H1 (cell line): ENCODE data around the gene ZNF729. TPM values are rescaled to one million over a fixed set of nuclear protein-coding genes. Genes with fewer than 3 reads are reported as not detected.

Experiments used
- CTCF ChIA-PET: fragments of 300-600 bp; sonication (Branson Sonifier 250); formaldehyde crosslinking; loops from one replicate; lab custom pipeline; 2021; ENCODE audit not compliant: partially characterized antibody; lab: Charles Lee
- POLR2A ChIA-PET: fragments of 300-600 bp; sonication (Branson Sonifier 250); formaldehyde crosslinking; loops from one replicate; lab custom pipeline; 2021; ENCODE audit warnings: inconsistent platforms; ENCODE audit not compliant: partially characterized antibody; lab: Charles Lee
- DNase-seq, 2 experiments: peaks; one replicate each; pipeline versions ENCODE4 v3.0.0 to v3.0.0-alpha.2; 2010 to 2022; ENCODE audit warnings: low spot score in 2 of 2, low read depth in 1 of 2, mixed read lengths in 1 of 2
- FAIRE-seq: peaks from 2 replicates; lab custom pipeline; 2011; peaks lifted over from hg19 to GRCh38; lab: Jason Lieb, UNC
- H2AFZ ChIP-seq: 2 replicates; pipeline ENCODE4 v1.8.1; 2012; ENCODE audit warnings: low read length, inconsistent platforms
- H2AK5ac ChIP-seq: 2 replicates; pipeline ENCODE4 v1.6.1; 2013; ENCODE audit warnings: low read depth, low read length
- H2BK120ac ChIP-seq: replicated peaks from 2 replicates; pipeline ENCODE3; 2013; ENCODE audit warnings: low read depth, low read length, inconsistent platforms
- H2BK12ac ChIP-seq: 2 replicates; pipeline ENCODE4 v1.6.1; 2013; ENCODE audit warnings: low read depth, low read length
- H2BK15ac ChIP-seq: 2 replicates; pipeline ENCODE4 v1.6.1; 2013; ENCODE audit warnings: low read length
- H2BK20ac ChIP-seq: 2 replicates; pipeline ENCODE4 v1.6.1; 2013; ENCODE audit warnings: low read length
- H2BK5ac ChIP-seq: 2 replicates; pipeline ENCODE4 v1.6.1; 2013; ENCODE audit warnings: low read depth, low read length
- H3K14ac ChIP-seq: 2 replicates; pipeline ENCODE4 v1.6.1; 2013; ENCODE audit warnings: inconsistent platforms; ENCODE audit not compliant: insufficient read length
- H3K18ac ChIP-seq: 2 replicates; pipeline ENCODE4 v1.6.1; 2013; ENCODE audit warnings: low read length; ENCODE audit errors: extremely low read depth
- H3K23ac ChIP-seq: 2 replicates; pipeline ENCODE4 v1.6.1; 2013; ENCODE audit warnings: inconsistent platforms; ENCODE audit not compliant: insufficient read length
- H3K23me2 ChIP-seq: 2 replicates; pipeline ENCODE4 v1.6.1; 2013; ENCODE audit warnings: low read depth, low read length
- H3K27ac ChIP-seq: 2 replicates; pipeline ENCODE4 v1.6.1; 2011; ENCODE audit warnings: low read depth, low read length, inconsistent platforms
- H3K27me3 ChIP-seq, 4 experiments: replicated peaks in 1 of 4; 1 replicate in 1 of 4; 2 replicates in 3 of 4; pipeline versions ENCODE4 v1.6.1 to v1.8.1; 2011 to 2013; ENCODE audit warnings: low read length in 3 of 4, mild to moderate bottlenecking in 3 of 4, inconsistent platforms in 2 of 4, mixed read lengths in 2 of 4, moderate library complexity in 1 of 4; ENCODE audit not compliant: control insufficient read depth in 3 of 4, insufficient read depth in 3 of 4; ENCODE audit errors: extremely low read depth in 1 of 4
- H3K36me3 ChIP-seq, 4 experiments: 2 replicates each; pipeline versions ENCODE4 v1.6.1 to v1.8.1; 2011 to 2013; ENCODE audit warnings: mild to moderate bottlenecking in 4 of 4, low read length in 3 of 4, moderate library complexity in 2 of 4, control low read depth in 1 of 4, inconsistent platforms in 1 of 4; ENCODE audit not compliant: insufficient read depth in 4 of 4, control insufficient read depth in 2 of 4
- H3K4ac ChIP-seq: replicated peaks from 2 replicates; pipeline ENCODE3; 2013; ENCODE audit warnings: low read length, low read depth, mixed read lengths, inconsistent platforms; ENCODE audit not compliant: insufficient read length
- H3K4me1 ChIP-seq, 4 experiments: replicated peaks in 1 of 4; 1 replicate in 1 of 4; 2 replicates in 3 of 4; pipeline versions ENCODE4 v1.6.1 to v1.8.1; 2011 to 2013; ENCODE audit warnings: low read length in 3 of 4, inconsistent platforms in 2 of 4, mixed read lengths in 1 of 4; ENCODE audit not compliant: insufficient read depth in 4 of 4, control insufficient read depth in 3 of 4
- H3K4me2 ChIP-seq, 2 experiments: 2 replicates each; pipeline versions ENCODE4 v1.6.1 to v1.8.1; 2011 to 2013; ENCODE audit warnings: low read depth in 2 of 2, low read length in 2 of 2, control low read depth in 1 of 2, inconsistent platforms in 1 of 2, mild to moderate bottlenecking in 1 of 2; ENCODE audit not compliant: insufficient read depth in 1 of 2
- H3K4me3 ChIP-seq, 4 experiments: fragments of 200-600, 300-600 bp in 1 of 4; sonication (generic), shearing (Covaris generic), sonication (Bioruptor Twin) in 1 of 4; 2 replicates each; pipeline versions ENCODE4 v1.5.1 to v1.8.1; 2011 to 2016; ENCODE audit warnings: low read length in 4 of 4, low read depth in 3 of 4, control low read depth in 2 of 4, inconsistent platforms in 2 of 4, mild to moderate bottlenecking in 2 of 4, mixed read lengths in 1 of 4, moderate library complexity in 1 of 4; ENCODE audit not compliant: insufficient read depth in 2 of 4; ENCODE audit errors: extremely low read depth in 1 of 4
- H3K56ac ChIP-seq: replicated peaks from 2 replicates; pipeline ENCODE3; 2013; ENCODE audit warnings: low read depth, mild to moderate bottlenecking, mixed read lengths, low read length, inconsistent platforms; ENCODE audit not compliant: insufficient read length
- H3K79me1 ChIP-seq: 2 replicates; pipeline ENCODE4 v1.6.1; 2013; ENCODE audit warnings: low read depth, low read length, control low read depth
- H3K79me2 ChIP-seq, 2 experiments: 2 replicates each; pipeline versions ENCODE4 v1.6.1 to v1.8.1; 2012 to 2013; ENCODE audit warnings: low read length in 2 of 2, mild to moderate bottlenecking in 2 of 2, inconsistent platforms in 1 of 2; ENCODE audit not compliant: insufficient read depth in 2 of 2, control insufficient read depth in 1 of 2
- H3K9ac ChIP-seq, 4 experiments: replicated peaks in 1 of 4; 1 replicate in 1 of 4; 2 replicates in 3 of 4; pipeline versions ENCODE4 v1.6.1 to v1.8.1; 2011 to 2013; ENCODE audit warnings: low read depth in 3 of 4, low read length in 3 of 4, control low read depth in 2 of 4, mild to moderate bottlenecking in 2 of 4, moderate library complexity in 2 of 4, inconsistent platforms in 1 of 4; ENCODE audit errors: extremely low read depth in 1 of 4
- H3K9me3 ChIP-seq, 2 experiments: 2 replicates each; pipeline versions ENCODE4 v1.6.1 to v1.8.1; 2012 to 2013; ENCODE audit warnings: mild to moderate bottlenecking in 2 of 2, moderate library complexity in 2 of 2, control low read depth in 1 of 2, inconsistent platforms in 1 of 2, low read depth in 1 of 2, low read length in 1 of 2, mixed read lengths in 1 of 2; ENCODE audit not compliant: insufficient read depth in 2 of 2
- H4K20me1 ChIP-seq, 2 experiments: replicated peaks in 1 of 2; 2 replicates each; pipeline versions ENCODE3 to v1.8.1; 2011 to 2013; ENCODE audit warnings: inconsistent platforms in 2 of 2, low read length in 2 of 2, mild to moderate bottlenecking in 1 of 2; ENCODE audit not compliant: insufficient read depth in 2 of 2, control insufficient read depth in 1 of 2
- H4K5ac ChIP-seq: 2 replicates; pipeline ENCODE4 v1.6.1; 2013; ENCODE audit warnings: low read length, low read depth, mixed read lengths, inconsistent platforms; ENCODE audit not compliant: insufficient read length
- H4K8ac ChIP-seq: 2 replicates; pipeline ENCODE4 v1.8.0; 2013; ENCODE audit warnings: mild to moderate bottlenecking, moderate library complexity, low read length, inconsistent platforms; ENCODE audit not compliant: insufficient read depth; ENCODE audit errors: extremely low read depth
- H4K91ac ChIP-seq: replicated peaks from 2 replicates; pipeline ENCODE3; 2013; ENCODE audit warnings: low read length, mixed read lengths, inconsistent platforms; ENCODE audit not compliant: insufficient read length
- BCL11A ChIP-seq, 2 experiments: IDR thresholded peaks; one replicate each; pipeline ENCODE4 v1.6.1; 2011; ENCODE audit warnings: low read depth in 2 of 2, low read length in 2 of 2, mild to moderate bottlenecking in 2 of 2
- CBX8 ChIP-seq: fragments of 300-800, 300-1000 bp; sonication (generic); IDR thresholded peaks from 2 replicates; pipeline ENCODE4 v1.7.1; 2016; ENCODE audit warnings: low read depth, low read length, borderline replicate concordance
- CHD2 ChIP-seq: IDR thresholded peaks from 2 replicates; pipeline ENCODE4 v1.6.1; 2012; ENCODE audit warnings: low read length, improper control_type of control experiment
- EP300 ChIP-seq, 2 experiments: IDR thresholded peaks; 1 replicate in 1 of 2; 2 replicates in 1 of 2; pipeline ENCODE4 v1.6.1; 2011 to 2012; ENCODE audit warnings: low read depth in 2 of 2, low read length in 2 of 2, mild to moderate bottlenecking in 2 of 2, borderline replicate concordance in 1 of 2, inconsistent platforms in 1 of 2, moderate library complexity in 1 of 2
- FOSL1 ChIP-seq: IDR thresholded peaks from 2 replicates; pipeline ENCODE4 v1.6.1; 2011; ENCODE audit warnings: mild to moderate bottlenecking, low read depth, low read length, moderate library complexity; ENCODE audit not compliant: insufficient read depth
- HDAC2 ChIP-seq, 2 experiments: fragments of 300-600 bp in 1 of 2; sonication (generic) in 1 of 2; IDR thresholded peaks; 2 replicates each; pipeline ENCODE4 v1.6.1; 2011 to 2012; ENCODE audit warnings: low read depth in 2 of 2, low read length in 2 of 2, mild to moderate bottlenecking in 2 of 2, moderate library complexity in 2 of 2, borderline replicate concordance in 1 of 2, inconsistent platforms in 1 of 2
- JUND ChIP-seq: IDR thresholded peaks from 2 replicates; pipeline ENCODE4 v1.6.1; 2011; ENCODE audit warnings: mild to moderate bottlenecking, improper control_type of control experiment, low read length
- KDM5A ChIP-seq: fragments of 200-600 bp; IDR thresholded peaks from 2 replicates; pipeline ENCODE4 v1.7.1; 2012; ENCODE audit warnings: mild to moderate bottlenecking, low read length, inconsistent platforms, mixed read lengths
- RAD21 ChIP-seq, 2 experiments: IDR thresholded peaks in 1 of 2; conservative IDR thresholded peaks in 1 of 2; 2 replicates each; pipeline ENCODE4 v1.6.1; 2011; ENCODE audit warnings: low read depth in 2 of 2, low read length in 2 of 2, improper control_type of control experiment in 1 of 2, inconsistent platforms in 1 of 2, mild to moderate bottlenecking in 1 of 2, moderate library complexity in 1 of 2
- RFX5 ChIP-seq: IDR thresholded peaks from 2 replicates; pipeline ENCODE4 v1.6.1; 2011; ENCODE audit warnings: low read depth, low read length, improper control_type of control experiment, borderline replicate concordance
- TBP ChIP-seq: IDR thresholded peaks from 2 replicates; pipeline ENCODE4 v1.6.1; 2011; ENCODE audit warnings: low read depth, low read length, improper control_type of control experiment
- USF2 ChIP-seq: IDR thresholded peaks from 2 replicates; pipeline ENCODE4 v1.6.1; 2011; ENCODE audit warnings: low read length, improper control_type of control experiment
- ZNF274 ChIP-seq: IDR thresholded peaks from 2 replicates; pipeline ENCODE4 v1.7.0; 2012; ENCODE audit warnings: low read length, borderline replicate concordance; ENCODE audit errors: extremely low read depth
- WGBS, 2 experiments: shearing (Covaris generic) in 1 of 2; methylation state at CpG; one replicate each; pipeline versions ENCODE4 v1.1.6 to v1.1.7; 2013 to 2015; ENCODE audit warnings: low lambda C conversion rate in 2 of 2, mixed read lengths in 2 of 2, inconsistent platforms in 1 of 2, low coverage in 1 of 2, missing lambda C conversion rate in 1 of 2; ENCODE audit not compliant: insufficient replicate concordance in 2 of 2, insufficient coverage in 1 of 2, insufficient read length in 1 of 2; ENCODE audit errors: extremely low coverage in 1 of 2, missing lambda C conversion rate in 1 of 2; 5-methylcytosine and 5-hydroxymethylcytosine counted together
- polyA plus RNA-seq, 7 experiments: library from polyadenylated mRNA; depleted of rRNA in 3 of 7; stranded (reverse) in 5 of 7; unstranded in 2 of 7; fragments of >200 nt in 5 of 7; fragments of 200-250 nt in 2 of 7; gene quantifications; 1 replicate in 5 of 7; 2 replicates in 1 of 7; 4 replicates in 1 of 7; pipeline versions ENCODE4 v1.2.1 to v1.2.3, GENCODE V29; 2011 to 2013; ENCODE audit warnings: missing spikeins in 2 of 7, mixed read lengths in 2 of 7
- total RNA-seq: library from RNA; stranded (reverse); fragmentation: NEBNext Ultra II Directional; extraction: Animal tissue kit (Norgen Biotek cat#: 25700); gene quantifications from 2 replicates; pipeline ENCODE4 v1.2.1, GENCODE V29; 2021

ZNF729 gene
- total and polyA plus RNA-seq, 2 of the 8 experiments (the other 6 are each of a cell fraction or from before 2014, with no cell fraction given), result not detected

DNA sequence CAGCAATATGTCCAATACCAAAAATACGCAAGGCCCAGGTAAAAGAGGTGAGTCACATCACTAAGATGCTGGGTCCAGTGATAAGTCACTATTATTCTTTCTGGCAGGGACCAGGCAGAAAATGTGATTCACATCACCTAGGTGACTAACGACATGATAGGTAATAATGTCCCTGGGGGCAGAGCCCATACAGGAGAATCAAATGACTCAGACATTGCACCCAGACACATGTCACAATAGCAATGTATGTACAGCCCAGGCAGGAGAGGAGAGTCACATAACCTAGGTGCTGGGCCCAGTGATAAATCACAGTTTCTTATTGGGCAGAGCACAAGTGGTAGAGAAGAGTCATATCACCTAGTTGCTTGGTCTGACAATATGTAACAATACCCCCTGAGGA, 28.9 kb upstream of the ZNF729 start:
- Histone ChIP-seq H3K79me1 (no peaks in the 10 kb centered on the region), H3K27me3 (no peaks in the 10 kb centered on the region), H2BK120ac (no peak overlapping the region), H2BK5ac (no peak overlapping the region), H4K8ac (no peak overlapping the region), H2AFZ (no peak overlapping the region), H3K23me2 (no peaks in the 10 kb centered on the region), H3K4ac (no peak overlapping the region), H3K79me2 (no peaks in the 10 kb centered on the region), H3K14ac (no peak overlapping the region), H2BK20ac (no peak overlapping the region), H4K20me1 (no peaks in the 10 kb centered on the region), H3K9me3 (peaks cover 61 to 88% of the 10 kb centered on the region in 2 experiments), H2AK5ac (no peak overlapping the region), H4K91ac (no peak overlapping the region), H3K4me1 (no peaks in the 10 kb centered on the region), H2BK12ac (no peak overlapping the region), H4K5ac (no peak overlapping the region), H3K36me3 (no peaks in the 10 kb centered on the region), H2BK15ac (no peak overlapping the region), H3K9ac (no peak overlapping the region), H3K56ac (no peak overlapping the region), H3K4me3 (no peak overlapping the region), H3K27ac (no peak overlapping the region), H3K4me2 (no peak overlapping the region), H3K18ac (no peak overlapping the region), H3K23ac (no peak overlapping the region)
- WGBS, 2 experiments, result 68% methylated on average over 2 of the region's 2 CpGs; no CpG with 5 or more reads in 1 of the 2 experiments
- ChIA-PET CTCF (no interaction called here), POLR2A (no interaction called here)
- no peak for TF ChIP-seq RFX5
- TF ChIP-seq HDAC2 (IDR thresholded peaks at IDR 0.05; ENCODE audit: borderline replicate concordance in 1 of 2, low read depth in 2 of 2, low read length in 2 of 2), result no peak
- TF ChIP-seq USF2, result no peak
- TF ChIP-seq KDM5A, result no peak
- no peak for TF ChIP-seq ZNF274
- TF ChIP-seq JUND, result no peak
- no peak for TF ChIP-seq RAD21 (IDR thresholded peaks at IDR 0.05 in 1 of 2, conservative IDR thresholded peaks at IDR 0.05 in 1 of 2; ENCODE audit: low read depth in 2 of 2, low read length in 2 of 2)
- no peak for TF ChIP-seq CHD2
- no peak for TF ChIP-seq BCL11A (IDR thresholded peaks at IDR 0.05; ENCODE audit: low read depth in 2 of 2, low read length in 2 of 2)
- TF ChIP-seq EP300 (IDR thresholded peaks at IDR 0.05; ENCODE audit: borderline replicate concordance in 1 of 2, low read depth in 2 of 2, low read length in 2 of 2), result no peak
- no peak for TF ChIP-seq TBP
- TF ChIP-seq CBX8, result no peak
- no peak for TF ChIP-seq FOSL1
- no peak for DNase-seq
- no peak for FAIRE-seq
